Keratinocyte (primary cell): ENCODE results near the gene SLC34A3. TPM values are rescaled to one million over a fixed set of nuclear protein-coding genes. Genes with fewer than 3 reads are reported as not detected.
A peak's percentile ranks its signal among the peaks of the same experiment; 100 is the strongest.
"Not testable (repeated sequence)": the region's sequence is repeated elsewhere in the genome, so short reads cannot be mapped to it uniquely, and the experiment has no call there.

Source experiments
- DNase-seq: peaks from one replicate; pipeline ENCODE4 v3.0.0-alpha.2; 2011; ENCODE audit warnings: low read depth, missing footprints, low spot score
- FAIRE-seq: peaks from 2 replicates; lab custom pipeline; 2011; peaks lifted over from hg19 to GRCh38; lab: Jason Lieb, UNC
- H2AFZ ChIP-seq: 2 replicates; pipeline ENCODE4 v1.6.0; 2012; ENCODE audit warnings: low read length, control low read depth, inconsistent platforms; ENCODE audit not compliant: control insufficient read depth
- H3K27ac ChIP-seq: 2 replicates; pipeline ENCODE4 v1.5.1; 2011; ENCODE audit warnings: low read length; ENCODE audit not compliant: control insufficient read depth, insufficient read depth
- H3K27me3 ChIP-seq: 3 replicates; pipeline ENCODE4 v1.6.0; 2011; ENCODE audit warnings: low read length; ENCODE audit not compliant: control insufficient read depth, insufficient read depth; ENCODE audit errors: extremely low read depth
- H3K36me3 ChIP-seq, 2 experiments: 2 replicates in 1 of 2; 3 replicates in 1 of 2; pipeline ENCODE4 v1.5.1; 2011; ENCODE audit warnings: low read length in 2 of 2, mild to moderate bottlenecking in 1 of 2; ENCODE audit not compliant: control insufficient read depth in 2 of 2, insufficient read depth in 2 of 2; ENCODE audit errors: extremely low read depth in 1 of 2
- H3K4me1 ChIP-seq: 3 replicates; pipeline ENCODE4 v1.5.1; 2011; ENCODE audit warnings: low read length; ENCODE audit not compliant: control insufficient read depth, insufficient read depth; ENCODE audit errors: extremely low read depth
- H3K4me2 ChIP-seq: 3 replicates; pipeline ENCODE4 v1.6.0; 2011; ENCODE audit warnings: low read depth, low read length; ENCODE audit not compliant: control insufficient read depth, insufficient read depth; ENCODE audit errors: extremely low read depth
- H3K4me3 ChIP-seq, 3 experiments: fragments of 200-600 bp in 1 of 3; sonication (generic) in 1 of 3; 2 replicates in 2 of 3; 3 replicates in 1 of 3; pipeline ENCODE4 v1.5.1; 2011 to 2016; ENCODE audit warnings: low read length in 3 of 3, mild to moderate bottlenecking in 3 of 3, control low read depth in 2 of 3, inconsistent platforms in 1 of 3, low read depth in 1 of 3, mixed read lengths in 1 of 3, mixed run types in 1 of 3, moderate library complexity in 1 of 3; ENCODE audit not compliant: control insufficient read depth in 2 of 3, insufficient read depth in 2 of 3; ENCODE audit errors: extremely low read depth in 1 of 3
- H3K79me2 ChIP-seq: 2 replicates; pipeline ENCODE4 v1.6.0; 2012; ENCODE audit warnings: low read length; ENCODE audit not compliant: control insufficient read depth, insufficient read depth
- H3K9ac ChIP-seq: 3 replicates; pipeline ENCODE4 v1.6.0; 2011; ENCODE audit warnings: low read length; ENCODE audit not compliant: control insufficient read depth, insufficient read depth; ENCODE audit errors: extremely low read depth
- H3K9me1 ChIP-seq: 3 replicates; pipeline ENCODE4 v1.6.0; 2011; ENCODE audit warnings: low read length; ENCODE audit not compliant: control insufficient read depth, insufficient read depth; ENCODE audit errors: extremely low read depth
- H3K9me3 ChIP-seq: 2 replicates; pipeline ENCODE4 v1.5.1; 2012; ENCODE audit warnings: low read depth, low read length; ENCODE audit not compliant: control insufficient read depth
- H4K20me1 ChIP-seq: 3 replicates; pipeline ENCODE4 v1.6.0; 2011; ENCODE audit warnings: low read length; ENCODE audit not compliant: control insufficient read depth, insufficient read depth; ENCODE audit errors: extremely low read depth
- CTCF ChIP-seq, 3 experiments: IDR thresholded peaks in 1 of 3; conservative IDR thresholded peaks in 1 of 3; optimal IDR thresholded peaks in 1 of 3; 2 replicates in 2 of 3; 3 replicates in 1 of 3; pipeline versions ENCODE3 to v1.5.1; 2011; ENCODE audit warnings: low read length in 3 of 3, mild to moderate bottlenecking in 3 of 3, moderate library complexity in 2 of 3, control low read depth in 1 of 3, inconsistent platforms in 1 of 3; ENCODE audit not compliant: insufficient read depth in 2 of 3; ENCODE audit errors: extremely low read depth in 1 of 3
- EZH2 ChIP-seq: IDR thresholded peaks from one replicate; pipeline ENCODE4 v1.6.1; 2012; ENCODE audit warnings: inconsistent platforms, mild to moderate bottlenecking, low read length, moderate library complexity
- dilution Hi-C: fragments of 300-500 bp; cut with MboI; formaldehyde crosslinking; loops from one replicate; pipeline ENCODE4 v1.7.0; 2020; ENCODE audit warnings: low sequenced_read_pairs; ENCODE audit not compliant: extremely low pct_ligation_motif_present
- polyA plus RNA-seq, 5 experiments: library from polyadenylated mRNA; depleted of rRNA in 3 of 5; stranded (reverse) in 3 of 5; stranded (forward) in 1 of 5; unstranded in 1 of 5; fragments of >200 nt; gene quantifications; 1 replicate in 1 of 5; 2 replicates in 3 of 5; 3 replicates in 1 of 5; pipeline versions ENCODE4 v1.2.1 to v1.2.3, GENCODE V29; 2011 to 2012; ENCODE audit warnings: missing spikeins in 2 of 5, low read depth in 1 of 5, low replicate concordance in 1 of 5

Gene SLC34A3
- polyA plus RNA-seq, 1 donor (not counting 4 experiments of a cell fraction or from before 2014, with no cell fraction given), result not detected

GRCh38 chr9:137262173-137262908, 31.6 kb downstream of the SLC34A3 start:
- H3K9me1 ChIP-seq, H2AFZ ChIP-seq, H3K9me3 ChIP-seq, H4K20me1 ChIP-seq, H3K4me1 ChIP-seq, H3K4me3 ChIP-seq, H3K9ac ChIP-seq, H3K27me3 ChIP-seq, H3K27ac ChIP-seq, H3K79me2 ChIP-seq, dilution Hi-C loops, H3K4me2 ChIP-seq, DNase-seq, FAIRE-seq: not testable (repeated sequence)
- peak in 1 of 3 experiments; percentile 37 for TF ChIP-seq CTCF (optimal IDR thresholded peaks at IDR 0.05 in 1 of 3, IDR thresholded peaks at IDR 0.05 in 1 of 3, conservative IDR thresholded peaks at IDR 0.05 in 1 of 3; ENCODE audit: extremely low read depth in 1 of 3, insufficient read depth in 2 of 3, low read length in 3 of 3)
- H3K36me3 ChIP-seq, result peaks cover 23 to 32% of the 10 kb centered on the region in 2 experiments

DNA sequence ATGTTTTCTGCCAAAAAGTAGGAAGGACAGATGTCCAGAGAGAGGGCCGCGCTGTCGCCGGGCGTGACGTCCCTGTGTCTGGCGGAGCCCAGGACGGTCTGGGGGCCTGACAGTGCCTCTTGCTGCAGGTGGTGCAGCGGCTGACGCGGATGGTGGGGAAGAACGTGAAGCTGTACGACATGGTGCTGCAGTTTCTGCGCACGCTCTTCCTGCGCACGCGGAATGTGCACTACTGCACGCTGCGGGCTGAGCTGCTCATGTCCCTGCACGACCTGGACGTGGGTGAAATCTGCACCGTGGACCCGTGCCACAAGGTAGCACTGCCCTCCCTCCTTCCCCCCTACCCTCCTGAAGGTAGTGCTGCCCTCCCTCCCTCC, 32.2 kb downstream of the SLC34A3 start:
- dilution Hi-C loops, result no loop called here
- H3K9ac ChIP-seq, result no peak overlapping the region
- no peaks in the 10 kb centered on the region for H3K9me3 ChIP-seq
- DNase-seq (no peak), FAIRE-seq (no peak)
- H3K4me3 ChIP-seq, result no peak overlapping the region
- H3K79me2 ChIP-seq, result peaks cover 8% of the 10 kb centered on the region
- no peaks in the 10 kb centered on the region for H3K4me1 ChIP-seq
- no peaks in the 10 kb centered on the region for H3K9me1 ChIP-seq
- H2AFZ ChIP-seq, result no peak overlapping the region
- H3K36me3 ChIP-seq, result peaks cover 23 to 34% of the 10 kb centered on the region in 2 experiments
- no peak overlapping the region for H3K27ac ChIP-seq
- TF ChIP-seq CTCF (optimal IDR thresholded peaks at IDR 0.05 in 1 of 3, IDR thresholded peaks at IDR 0.05 in 1 of 3, conservative IDR thresholded peaks at IDR 0.05 in 1 of 3; ENCODE audit: extremely low read depth in 1 of 3, insufficient read depth in 2 of 3, low read length in 3 of 3) (no peak), EZH2 (no peak)
- no peaks in the 10 kb centered on the region for H3K27me3 ChIP-seq
- no peak overlapping the region for H3K4me2 ChIP-seq
- no peaks in the 10 kb centered on the region for H4K20me1 ChIP-seq
